ENCODE results near the gene FOXD3. TPM values are rescaled to one million over a fixed set of nuclear protein-coding genes. Genes with fewer than 3 reads are reported as not detected.
"Not testable (repeated sequence)": the region's sequence is repeated elsewhere in the genome, so short reads cannot be mapped to it uniquely, and the experiment has no call there.

Gene FOXD3
- polyA plus RNA-seq, 12 donors = 3.7 to 10.0 (median 5.6) TPM; not detected in 1

- no peak for DNase-seq
Measured at GRCh38 chr1:63350320-63350719, 28.0 kb downstream of the FOXD3 start.

GRCh38 chr1:63352736-63353135 lies 30.4 kb downstream of the FOXD3 start:
- DNase-seq = no peak

GRCh38 chr1:63356234-63356633 lies 33.9 kb downstream of the FOXD3 start:
- not testable (repeated sequence) for DNase-seq

- DNase-seq = no peak
Measured at GRCh38 chr1:63359561-63359960, 37.2 kb downstream of the FOXD3 start.

GRCh38 chr1:63362073-63362472 lies 39.7 kb downstream of the FOXD3 start:
- DNase-seq = no peak

GRCh38 chr1:63362578-63362977 lies 40.2 kb downstream of the FOXD3 start:
- no peak for DNase-seq

GRCh38 chr1:63363014-63363413 lies 40.6 kb downstream of the FOXD3 start:
- no peak for DNase-seq

- DNase-seq = no peak
Measured at GRCh38 chr1:63366908-63367214, 44.5 kb downstream of the FOXD3 start.

GRCh38 chr1:63367215-63368103 lies 45.1 kb downstream of the FOXD3 start, which contains the start of gene ALG6:
ALG6 (plus strand) TSS chr1:63367627; CDS start chr1:63370978, 3,351 bp downstream.
- peak; percentile 94 for DNase-seq

GRCh38 chr1:63368131-63368530 lies 45.8 kb downstream of the FOXD3 start:
- no peak for DNase-seq

Other genes with a start within 250 kb of the FOXD3 start
- 10 to 100 TPM in 11 of 12 donors, not detected in 1; 12.7 to 26.0 (median 17.1) TPM for gene ALG6, start 45.1 kb downstream of the FOXD3 start, polyA plus RNA-seq (ENCODE audit: insufficient read length in 12 of 12)
- 10 to 100 TPM in 11 of 12 donors, not detected in 1; 22.2 to 47.7 (median 31.8) TPM for gene ITGB3BP, start 200.7 kb downstream of the FOXD3 start, polyA plus RNA-seq (ENCODE audit: insufficient read length in 12 of 12)
- 10 to 100 TPM in 7 of 12 donors, 1 to 10 TPM in 4, not detected in 1; 5.4 to 16.7 (median 10.8) TPM for gene EFCAB7, start 201.0 kb downstream of the FOXD3 start, polyA plus RNA-seq (ENCODE audit: insufficient read length in 12 of 12)

Data from muscle of arm (tissue), 12 donors.